Measurements from ENCODE around the gene EHF.

EHF gene

DNA sequence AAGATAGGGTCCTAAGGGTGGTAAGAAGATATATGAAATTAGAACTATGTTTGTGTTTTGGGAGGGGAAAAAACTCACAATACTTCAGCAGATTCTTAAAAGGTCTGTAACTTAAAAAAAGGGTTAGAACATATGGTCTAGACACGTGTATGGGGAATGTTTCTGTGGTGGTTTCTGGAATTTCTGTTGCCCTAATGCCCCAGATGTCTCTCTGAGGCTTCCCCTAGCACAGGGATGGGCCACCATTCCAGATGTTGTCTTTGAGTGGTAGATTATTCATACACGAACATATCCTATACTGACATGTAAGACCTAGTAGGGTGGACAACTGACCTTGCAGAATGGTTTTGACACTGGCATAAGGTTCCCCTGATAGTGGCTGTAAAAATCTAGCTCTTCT, 26.2 kb downstream of the EHF start:
- Histone ChIP-seq H3K27me3 (ENCODE audit: insufficient read depth, low read length) (no peaks in the 10 kb centered on the region), H3K9me3 (ENCODE audit: insufficient read depth, low read depth, low read length) (no peaks in the 10 kb centered on the region), H3K27ac (ENCODE audit: low read depth, low read length) (no peak overlapping the region), H3K4me3 (ENCODE audit: low read length) (no peak overlapping the region), H3K4me1 (ENCODE audit: insufficient read depth, low read length) (peaks cover 11% of the 10 kb centered on the region), H3K36me3 (ENCODE audit: insufficient read depth, low read length) (no peaks in the 10 kb centered on the region), H3K9ac (ENCODE audit: low read depth, low read length) (no peak overlapping the region)
- WGBS: 94% methylated on average over 1 of the region's 2 CpGs

- no peak overlapping the region for H3K27ac ChIP-seq (ENCODE audit: low read depth, low read length)
- WGBS: 95% methylated on average over 3 of the region's 3 CpGs
- no peaks in the 10 kb centered on the region for H3K9me3 ChIP-seq (ENCODE audit: insufficient read depth, low read depth, low read length)
- H3K4me3 ChIP-seq (ENCODE audit: low read length): no peak overlapping the region
- H3K27me3 ChIP-seq (ENCODE audit: insufficient read depth, low read length): no peaks in the 10 kb centered on the region
- no peaks in the 10 kb centered on the region for H3K36me3 ChIP-seq (ENCODE audit: insufficient read depth, low read length)
- no peak overlapping the region for H3K9ac ChIP-seq (ENCODE audit: low read depth, low read length)
- H3K4me1 ChIP-seq (ENCODE audit: insufficient read depth, low read length): peaks cover 12% of the 10 kb centered on the region
These were observed 26.6 kb downstream of the EHF start for GRCh38 chr11:34647532-34647931.

DNA sequence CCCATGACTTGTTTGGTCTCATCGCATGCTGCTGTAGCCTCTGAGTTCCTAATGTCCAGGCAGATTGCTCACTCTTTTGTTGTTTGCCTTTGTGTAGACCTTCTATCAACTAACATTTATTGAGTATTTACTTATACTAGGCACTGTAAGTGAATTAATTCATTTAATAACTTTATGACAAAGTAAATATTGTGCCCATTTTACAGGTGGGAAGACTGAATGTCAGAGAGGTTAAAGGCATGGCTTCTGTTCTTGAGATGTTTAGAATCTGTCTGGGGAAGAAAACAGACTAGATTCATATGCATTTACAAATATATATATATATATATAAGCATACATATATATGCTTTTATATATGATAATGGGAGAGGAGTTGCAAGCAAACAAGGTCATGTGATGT, 27.1 kb downstream of the EHF start:
- Histone ChIP-seq H3K27me3 (ENCODE audit: insufficient read depth, low read length) (no peaks in the 10 kb centered on the region), H3K4me1 (ENCODE audit: insufficient read depth, low read length) (peaks cover 13% of the 10 kb centered on the region), H3K9ac (ENCODE audit: low read depth, low read length) (no peak overlapping the region), H3K9me3 (ENCODE audit: insufficient read depth, low read depth, low read length) (no peaks in the 10 kb centered on the region), H3K4me3 (ENCODE audit: low read length) (no peak overlapping the region), H3K27ac (ENCODE audit: low read depth, low read length) (no peak overlapping the region), H3K36me3 (ENCODE audit: insufficient read depth, low read length) (no peaks in the 10 kb centered on the region)
- 100% methylated on average over 1 of the region's 1 CpG for WGBS

DNA sequence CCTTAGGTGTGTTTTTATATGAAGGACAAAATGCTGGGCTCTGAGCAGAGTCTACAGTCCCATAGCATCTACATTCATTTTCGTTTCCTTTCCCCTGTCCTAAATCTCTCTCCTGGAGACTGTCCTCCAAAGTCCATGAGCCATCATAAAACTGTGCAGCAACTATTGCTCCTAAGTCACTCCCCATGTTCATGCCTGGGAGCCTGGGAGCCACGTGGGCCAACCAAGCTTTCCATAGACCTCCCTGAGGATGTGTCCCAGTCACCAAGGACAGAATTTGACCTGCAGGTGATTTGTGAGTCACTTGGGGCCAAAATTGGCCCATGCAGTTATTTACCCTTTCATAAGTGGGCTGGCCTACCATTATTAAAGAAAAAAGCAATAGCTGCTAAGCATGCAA, 28.7 kb downstream of the EHF start:
- Histone ChIP-seq H3K4me1 (ENCODE audit: insufficient read depth, low read length) (peaks cover 24% of the 10 kb centered on the region), H3K27ac (ENCODE audit: low read depth, low read length) (no peak overlapping the region), H3K9me3 (ENCODE audit: insufficient read depth, low read depth, low read length) (no peaks in the 10 kb centered on the region), H3K4me3 (ENCODE audit: low read length) (no peak overlapping the region), H3K36me3 (ENCODE audit: insufficient read depth, low read length) (no peaks in the 10 kb centered on the region), H3K9ac (ENCODE audit: low read depth, low read length) (no peak overlapping the region), H3K27me3 (ENCODE audit: insufficient read depth, low read length) (no peaks in the 10 kb centered on the region)
- 83% methylated on average over 2 of the region's 2 CpGs for WGBS

DNA sequence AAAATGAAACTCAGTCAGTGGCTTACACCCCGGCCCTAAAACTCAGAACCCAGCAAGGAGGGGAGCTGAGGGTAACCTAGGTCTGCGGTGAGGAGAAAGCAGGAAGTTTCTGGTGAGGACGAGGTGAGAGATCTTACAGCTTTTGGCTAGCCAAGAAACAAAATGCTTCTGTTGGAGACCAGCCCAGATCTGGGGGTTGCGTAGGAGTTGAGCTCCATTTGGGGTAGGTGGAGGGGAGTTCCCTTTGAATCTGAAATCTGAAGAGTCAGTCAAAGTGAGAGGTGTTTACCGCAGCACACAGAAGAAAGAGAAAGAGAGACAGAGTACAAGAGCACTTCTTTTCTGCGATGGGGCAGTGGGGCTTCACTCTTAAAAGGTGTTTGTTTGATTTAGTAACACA, 29.6 kb downstream of the EHF start:
- no peaks in the 10 kb centered on the region for H3K36me3 ChIP-seq (ENCODE audit: insufficient read depth, low read length)
- H3K9me3 ChIP-seq (ENCODE audit: insufficient read depth, low read depth, low read length): no peaks in the 10 kb centered on the region
- H3K27me3 ChIP-seq (ENCODE audit: insufficient read depth, low read length): no peaks in the 10 kb centered on the region
- 88% methylated on average over 6 of the region's 6 CpGs for WGBS
- peaks cover 31% of the 10 kb centered on the region for H3K4me1 ChIP-seq (ENCODE audit: insufficient read depth, low read length)
- H3K9ac ChIP-seq (ENCODE audit: low read depth, low read length): no peak overlapping the region
- no peak overlapping the region for H3K4me3 ChIP-seq (ENCODE audit: low read length)
- no peak overlapping the region for H3K27ac ChIP-seq (ENCODE audit: low read depth, low read length)

DNA sequence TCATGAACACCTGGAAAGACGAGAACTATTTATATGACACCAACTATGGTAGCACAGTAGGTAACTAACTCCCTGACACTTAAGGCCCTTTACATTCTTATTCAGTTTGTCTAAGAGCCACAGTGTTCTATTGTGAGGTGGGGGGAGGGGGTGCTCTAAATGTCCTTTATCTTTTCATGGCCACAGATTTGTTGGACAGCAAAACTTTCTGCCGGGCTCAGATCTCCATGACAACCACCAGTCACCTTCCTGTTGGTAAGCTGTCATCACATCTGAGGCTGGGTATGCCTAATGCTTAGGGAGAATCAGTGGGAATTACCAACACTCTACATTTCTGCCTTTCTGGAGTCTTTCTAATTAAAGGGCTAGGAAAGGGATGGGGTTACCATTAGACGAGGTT, 30.7 kb downstream of the EHF start:
- Histone ChIP-seq H3K4me1 (ENCODE audit: insufficient read depth, low read length) (peaks cover 35% of the 10 kb centered on the region), H3K36me3 (ENCODE audit: insufficient read depth, low read length) (no peaks in the 10 kb centered on the region), H3K9ac (ENCODE audit: low read depth, low read length) (no peak overlapping the region), H3K4me3 (ENCODE audit: low read length) (no peak overlapping the region), H3K27me3 (ENCODE audit: insufficient read depth, low read length) (no peaks in the 10 kb centered on the region), H3K9me3 (ENCODE audit: insufficient read depth, low read depth, low read length) (no peaks in the 10 kb centered on the region), H3K27ac (ENCODE audit: low read depth, low read length) (no peak overlapping the region)
- 66% methylated on average over 3 of the region's 3 CpGs for WGBS

DNA sequence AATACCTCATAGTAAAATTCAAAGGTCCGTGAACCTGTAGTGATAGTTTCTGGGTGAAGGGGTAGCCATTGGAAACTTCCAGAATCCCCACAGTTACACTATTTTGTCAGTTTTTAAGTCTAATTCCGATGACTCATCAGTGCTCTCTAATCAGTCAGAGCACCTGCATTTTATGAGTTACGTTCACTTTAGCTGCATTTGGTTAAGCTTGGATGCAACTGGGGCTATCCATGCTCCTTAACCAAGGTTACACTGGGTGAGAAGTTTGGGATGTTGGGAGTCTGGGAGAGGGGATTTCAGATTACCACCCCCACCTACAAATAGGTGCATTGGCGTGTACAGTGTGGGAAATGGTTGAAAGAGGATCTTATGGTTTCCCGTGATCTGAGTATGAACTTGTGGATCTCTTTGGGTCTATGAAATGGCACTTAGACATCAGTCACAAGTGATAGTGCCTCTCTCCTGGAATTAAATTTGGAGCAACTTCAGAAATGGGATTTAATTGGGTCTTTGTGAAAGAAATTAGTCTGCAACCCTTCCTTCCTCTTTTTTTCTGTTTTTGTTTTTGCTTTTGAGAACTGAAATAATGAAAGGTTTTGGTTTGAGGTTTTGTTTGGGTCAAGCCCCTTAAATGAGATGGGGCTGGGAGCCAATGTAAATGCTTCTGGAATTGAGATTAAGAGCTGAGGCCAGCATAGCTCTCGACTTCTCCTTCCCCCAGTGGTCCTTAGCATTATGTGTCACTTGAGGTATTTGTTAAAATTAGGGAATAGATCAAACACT, 31.5 kb downstream of the EHF start:
- Histone ChIP-seq H3K36me3 (ENCODE audit: insufficient read depth, low read length) (no peaks in the 10 kb centered on the region), H3K9ac (ENCODE audit: low read depth, low read length) (no peak overlapping the region), H3K9me3 (ENCODE audit: insufficient read depth, low read depth, low read length) (no peaks in the 10 kb centered on the region), H3K27me3 (ENCODE audit: insufficient read depth, low read length) (no peaks in the 10 kb centered on the region), H3K4me1 (ENCODE audit: insufficient read depth, low read length) (peaks cover 35% of the 10 kb centered on the region), H3K27ac (ENCODE audit: low read depth, low read length) (no peak overlapping the region), H3K4me3 (ENCODE audit: low read length) (no peak overlapping the region)
- 94% methylated on average over 5 of the region's 6 CpGs for WGBS

DNA sequence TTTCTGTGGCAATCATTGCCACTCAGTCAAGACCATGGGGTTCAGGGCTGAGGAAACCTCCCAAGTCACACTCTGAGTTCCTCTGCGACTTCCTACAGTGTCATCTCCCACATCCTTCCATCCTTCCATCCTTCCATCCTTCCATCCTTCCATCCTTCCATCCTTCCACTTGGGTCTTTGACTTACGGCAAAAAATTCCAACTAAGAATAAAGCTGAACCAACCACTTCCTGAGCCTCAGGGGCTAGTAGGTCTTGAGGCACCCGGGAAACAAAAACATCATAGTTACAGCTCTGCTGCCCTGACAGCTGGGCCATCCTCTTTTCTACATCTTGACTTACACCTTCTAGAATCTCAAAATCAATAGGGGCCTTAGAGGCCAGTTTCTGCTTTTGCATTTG, 32.1 kb downstream of the EHF start:
- Histone ChIP-seq H3K9ac (ENCODE audit: low read depth, low read length) (no peak overlapping the region), H3K4me3 (ENCODE audit: low read length) (no peak overlapping the region), H3K4me1 (ENCODE audit: insufficient read depth, low read length) (peaks cover 35% of the 10 kb centered on the region), H3K36me3 (ENCODE audit: insufficient read depth, low read length) (no peaks in the 10 kb centered on the region), H3K9me3 (ENCODE audit: insufficient read depth, low read depth, low read length) (no peaks in the 10 kb centered on the region), H3K27me3 (ENCODE audit: insufficient read depth, low read length) (no peaks in the 10 kb centered on the region), H3K27ac (ENCODE audit: low read depth, low read length) (no peak overlapping the region)
- WGBS: 93% methylated on average over 3 of the region's 3 CpGs

GRCh38 chr11:34653851-34654482, 33.1 kb downstream of the EHF start:
- H3K27me3 ChIP-seq (ENCODE audit: insufficient read depth, low read length): no peaks in the 10 kb centered on the region
- WGBS: 86% methylated on average over 12 of the region's 12 CpGs
- H3K9ac ChIP-seq (ENCODE audit: low read depth, low read length): no peak overlapping the region
- H3K4me3 ChIP-seq (ENCODE audit: low read length): no peak overlapping the region
- no peaks in the 10 kb centered on the region for H3K9me3 ChIP-seq (ENCODE audit: insufficient read depth, low read depth, low read length)
- peaks cover 35% of the 10 kb centered on the region for H3K4me1 ChIP-seq (ENCODE audit: insufficient read depth, low read length)
- no peak overlapping the region for H3K27ac ChIP-seq (ENCODE audit: low read depth, low read length)
- no peaks in the 10 kb centered on the region for H3K36me3 ChIP-seq (ENCODE audit: insufficient read depth, low read length)

DNA sequence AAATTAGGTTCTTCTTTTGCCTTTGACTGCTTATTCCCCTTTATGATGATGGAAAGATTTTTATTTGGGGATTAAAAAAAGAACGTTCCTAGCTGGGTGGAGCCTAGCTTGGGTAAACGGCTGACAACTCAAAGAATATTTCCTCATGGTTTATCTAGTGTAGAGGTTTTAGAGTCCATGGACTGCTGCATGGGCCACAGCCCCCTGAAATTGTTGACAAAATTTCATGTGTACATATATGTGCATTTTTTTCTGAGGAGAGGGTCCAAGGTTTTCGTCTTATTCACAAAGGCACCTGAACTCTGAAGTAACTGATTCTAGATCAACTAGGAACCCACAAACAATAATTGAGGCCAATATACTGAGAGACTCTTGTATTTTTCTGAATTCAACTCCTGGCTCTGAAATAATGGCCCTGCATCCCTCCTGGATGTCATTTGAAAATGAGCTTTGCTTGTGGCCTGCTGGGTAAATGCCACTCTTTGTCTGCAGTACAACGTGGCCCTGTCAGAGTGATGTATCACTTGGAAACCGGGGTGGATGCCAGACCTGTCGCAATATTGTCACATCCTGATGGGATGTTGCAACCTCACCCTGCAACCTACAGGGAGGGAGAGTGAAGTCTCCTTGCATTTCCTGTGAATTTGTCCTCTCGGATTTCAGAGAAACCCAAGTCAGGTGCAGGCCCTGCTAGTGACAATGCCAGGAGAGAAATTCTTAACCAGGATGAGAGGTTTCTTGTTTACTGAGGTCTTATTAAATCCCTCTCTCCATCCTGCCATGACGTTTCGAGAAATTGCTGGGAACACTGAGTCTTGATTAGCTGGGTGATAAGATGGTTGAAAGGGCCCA, 33.8 kb downstream of the EHF start:
- Histone ChIP-seq H3K9me3 (ENCODE audit: insufficient read depth, low read depth, low read length) (no peaks in the 10 kb centered on the region), H3K9ac (ENCODE audit: low read depth, low read length) (no peak overlapping the region), H3K4me3 (ENCODE audit: low read length) (no peak overlapping the region), H3K27me3 (ENCODE audit: insufficient read depth, low read length) (no peaks in the 10 kb centered on the region), H3K4me1 (ENCODE audit: insufficient read depth, low read length) (peaks cover 35% of the 10 kb centered on the region), H3K27ac (ENCODE audit: low read depth, low read length) (peak overlapping the region; percentile 24; the same call in 1 of the 2 replicates), H3K36me3 (ENCODE audit: insufficient read depth, low read length) (no peaks in the 10 kb centered on the region)
- WGBS: 74% methylated on average over 7 of the region's 9 CpGs

GRCh38 chr11:34655335-34656008, 34.6 kb downstream of the EHF start:
- no peak overlapping the region for H3K9ac ChIP-seq (ENCODE audit: low read depth, low read length)
- 97% methylated on average over 1 of the region's 2 CpGs for WGBS
- no peaks in the 10 kb centered on the region for H3K27me3 ChIP-seq (ENCODE audit: insufficient read depth, low read length)
- no peak overlapping the region for H3K4me3 ChIP-seq (ENCODE audit: low read length)
- no peaks in the 10 kb centered on the region for H3K9me3 ChIP-seq (ENCODE audit: insufficient read depth, low read depth, low read length)
- H3K36me3 ChIP-seq (ENCODE audit: insufficient read depth, low read length): no peaks in the 10 kb centered on the region
- peaks cover 35% of the 10 kb centered on the region for H3K4me1 ChIP-seq (ENCODE audit: insufficient read depth, low read length)
- peak overlapping the region; percentile 24; the same call in 1 of the 2 replicates for H3K27ac ChIP-seq (ENCODE audit: low read depth, low read length)

Data from HUES64 (cell line).